Measurements from ENCODE around the gene PHC2.

The PHC2 gene

GRCh38 chr1:33306653-33307493 is 124.0 kb downstream of the PHC2 start (continued):
- no peak for TF ChIP-seq BACH2 (CRISPR knock-in tag; IDR thresholded peaks at IDR 0.05; ENCODE audit: borderline replicate concordance)
- no peak for TF ChIP-seq POU6F1 (CRISPR knock-in tag; IDR thresholded peaks at IDR 0.05; ENCODE audit: borderline replicate concordance, low read depth)

- ATAC-seq, result no peak
Measured at GRCh38 chr1:33305816-33306652, 124.9 kb downstream of the PHC2 start.

GRCh38 chr1:33305016-33305415 is 125.9 kb downstream of the PHC2 start:
- ATAC-seq, result no peak
- TF ChIP-seq ZFP30 (CRISPR knock-in tag; IDR thresholded peaks at IDR 0.05) (no peak), RARB (CRISPR knock-in tag; IDR thresholded peaks at IDR 0.05) (no peak), GLIS3 (CRISPR knock-in tag; IDR thresholded peaks at IDR 0.05) (no peak), CREB5 (CRISPR knock-in tag; IDR thresholded peaks at IDR 0.05; ENCODE audit: low read depth) (no peak), TSHZ2 (CRISPR knock-in tag; IDR thresholded peaks at IDR 0.05) (no peak), ZC3H10 (CRISPR knock-in tag; IDR thresholded peaks at IDR 0.05) (no peak), ZNF8 (CRISPR knock-in tag; IDR thresholded peaks at IDR 0.05) (no peak), SNAI2 (CRISPR knock-in tag; IDR thresholded peaks at IDR 0.05) (no peak)

More at GRCh38 chr1:33305816-33306652, 124.9 kb downstream of the PHC2 start:
- TF ChIP-seq CSDC2 (CRISPR knock-in tag; IDR thresholded peaks at IDR 0.05), result no peak
- no peak for TF ChIP-seq ZNF8 (CRISPR knock-in tag; IDR thresholded peaks at IDR 0.05)
- no peak for TF ChIP-seq CSRNP3 (CRISPR knock-in tag; IDR thresholded peaks at IDR 0.05)
- TF ChIP-seq SNAI2 (CRISPR knock-in tag; IDR thresholded peaks at IDR 0.05), result no peak
- TF ChIP-seq ZNF565 (CRISPR knock-in tag; conservative IDR thresholded peaks at IDR 0.05; ENCODE audit: low read depth), result no peak
- TF ChIP-seq ZNF70 (CRISPR knock-in tag; IDR thresholded peaks at IDR 0.05), result no peak
- TF ChIP-seq PATZ1 (CRISPR knock-in tag; IDR thresholded peaks at IDR 0.05; ENCODE audit: borderline replicate concordance), result no peak
- no peak for TF ChIP-seq ISL1 (CRISPR knock-in tag; IDR thresholded peaks at IDR 0.05)
- no peak for TF ChIP-seq ARNTL (CRISPR knock-in tag; IDR thresholded peaks at IDR 0.05; ENCODE audit: borderline replicate concordance, low read depth)
- no peak for TF ChIP-seq PPARA (CRISPR knock-in tag; IDR thresholded peaks at IDR 0.05; ENCODE audit: borderline replicate concordance)
